ENCODE results near the gene GALNT15.

Gene GALNT15

GRCh38 chr3:16174389-16174788 lies at the start of gene GALNT15:
Gene GALNT15, plus strand, starts transcription at chr3:16174680. Its CDS starts 472 bp downstream, at chr3:16175152.
- DNase-seq, result no peak

- DNase-seq, result no peak
Observed at GRCh38 chr3:16126634-16127033, 47.8 kb upstream of the GALNT15 start.

GRCh38 chr3:16127249-16127648 lies 47.2 kb upstream of the GALNT15 start:
- no peak for DNase-seq

GRCh38 chr3:16130066-16130465 lies 44.4 kb upstream of the GALNT15 start:
- no peak for DNase-seq

- no peak for DNase-seq
Observed at GRCh38 chr3:16132190-16132589, 42.3 kb upstream of the GALNT15 start.

GRCh38 chr3:16132928-16133327 lies 41.6 kb upstream of the GALNT15 start:
- DNase-seq, result no peak

GRCh38 chr3:16134173-16134928 lies 40.1 kb upstream of the GALNT15 start:
- DNase-seq, result no peak

- DNase-seq, result no peak
Observed at GRCh38 chr3:16136055-16136454, 38.4 kb upstream of the GALNT15 start.

- DNase-seq, result no peak
Observed at GRCh38 chr3:16137044-16137443, 37.4 kb upstream of the GALNT15 start.

- no peak for DNase-seq
Observed at GRCh38 chr3:16137977-16138376, 36.5 kb upstream of the GALNT15 start.

GRCh38 chr3:16140116-16140893 lies 34.2 kb upstream of the GALNT15 start:
- DNase-seq, result no peak

GRCh38 chr3:16140894-16141285 lies 33.6 kb upstream of the GALNT15 start:
- DNase-seq, result no peak

- no peak for DNase-seq
Observed at GRCh38 chr3:16142350-16143025, 32.0 kb upstream of the GALNT15 start.

GRCh38 chr3:16143861-16144447 lies 30.5 kb upstream of the GALNT15 start:
- DNase-seq, result no peak

- DNase-seq, result no peak
Observed at GRCh38 chr3:16145176-16145575, 29.3 kb upstream of the GALNT15 start.

GRCh38 chr3:16146015-16146730 lies 28.3 kb upstream of the GALNT15 start:
- DNase-seq, result no peak

GRCh38 chr3:16147220-16147994 lies 27.1 kb upstream of the GALNT15 start:
- no peak for DNase-seq

- DNase-seq, result no peak
Observed at GRCh38 chr3:16148213-16148612, 26.3 kb upstream of the GALNT15 start.

- no peak for DNase-seq
Observed at GRCh38 chr3:16148783-16149182, 25.7 kb upstream of the GALNT15 start.

GRCh38 chr3:16150285-16150684 lies 24.2 kb upstream of the GALNT15 start:
- no peak for DNase-seq

- DNase-seq, result no peak
Observed at GRCh38 chr3:16151109-16151508, 23.4 kb upstream of the GALNT15 start.

GRCh38 chr3:16168211-16168610 lies 6.3 kb upstream of the GALNT15 start:
- no peak for DNase-seq
